ENCODE results near the gene EEFSEC. TPM values are rescaled to one million over a fixed set of nuclear protein-coding genes. Genes with fewer than 3 reads are reported as not detected.

Gene EEFSEC, protein sequence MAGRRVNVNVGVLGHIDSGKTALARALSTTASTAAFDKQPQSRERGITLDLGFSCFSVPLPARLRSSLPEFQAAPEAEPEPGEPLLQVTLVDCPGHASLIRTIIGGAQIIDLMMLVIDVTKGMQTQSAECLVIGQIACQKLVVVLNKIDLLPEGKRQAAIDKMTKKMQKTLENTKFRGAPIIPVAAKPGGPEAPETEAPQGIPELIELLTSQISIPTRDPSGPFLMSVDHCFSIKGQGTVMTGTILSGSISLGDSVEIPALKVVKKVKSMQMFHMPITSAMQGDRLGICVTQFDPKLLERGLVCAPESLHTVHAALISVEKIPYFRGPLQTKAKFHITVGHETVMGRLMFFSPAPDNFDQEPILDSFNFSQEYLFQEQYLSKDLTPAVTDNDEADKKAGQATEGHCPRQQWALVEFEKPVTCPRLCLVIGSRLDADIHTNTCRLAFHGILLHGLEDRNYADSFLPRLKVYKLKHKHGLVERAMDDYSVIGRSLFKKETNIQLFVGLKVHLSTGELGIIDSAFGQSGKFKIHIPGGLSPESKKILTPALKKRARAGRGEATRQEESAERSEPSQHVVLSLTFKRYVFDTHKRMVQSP
- total RNA-seq: 17.5 TPM
- 10 to 100 TPM; 16.9 to 21.9 (median 19.5) TPM for polyA plus RNA-seq

DNA sequence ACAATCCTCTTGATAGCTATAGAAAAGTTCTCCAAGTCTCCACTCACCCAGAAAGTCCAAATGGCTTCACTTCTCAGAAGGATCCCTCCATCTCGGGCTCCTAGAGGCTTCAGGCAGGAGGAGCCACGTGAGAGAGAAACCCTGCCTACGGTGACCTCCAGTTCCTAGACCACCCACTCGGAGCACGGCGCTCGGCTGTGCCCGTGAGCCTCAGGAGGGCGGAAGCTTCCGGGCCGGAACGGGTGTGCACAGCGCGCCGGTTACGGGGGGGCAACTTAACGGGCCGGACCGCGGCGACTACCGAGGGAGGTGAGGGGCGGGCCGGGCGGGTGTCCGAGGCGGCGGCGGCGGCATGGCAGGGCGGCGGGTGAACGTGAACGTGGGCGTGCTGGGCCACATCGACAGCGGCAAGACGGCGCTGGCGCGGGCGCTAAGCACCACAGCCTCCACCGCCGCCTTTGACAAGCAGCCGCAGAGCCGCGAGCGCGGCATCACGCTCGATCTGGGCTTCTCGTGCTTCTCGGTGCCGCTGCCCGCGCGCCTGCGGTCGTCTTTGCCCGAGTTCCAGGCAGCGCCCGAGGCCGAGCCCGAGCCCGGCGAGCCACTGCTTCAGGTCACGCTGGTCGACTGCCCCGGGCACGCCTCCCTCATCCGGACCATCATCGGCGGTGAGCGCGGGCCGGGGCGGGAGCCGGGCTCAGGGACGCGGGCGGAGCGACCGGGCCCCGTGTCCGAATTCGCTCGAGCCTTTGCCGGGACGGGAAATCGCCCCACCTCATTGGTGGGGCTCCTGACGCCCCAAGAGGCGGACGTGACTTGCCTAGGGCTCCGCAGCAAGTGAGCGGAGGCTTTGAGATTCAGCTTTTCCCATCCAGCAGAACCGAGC lies at the start of gene EEFSEC:
Gene EEFSEC, plus strand, starts transcription at position 326 of the 886 bp plus-strand sequence. Its CDS starts 27 bp downstream, at position 353.
- peaks cover 12% of the 10 kb centered on the region for H3K4me1 ChIP-seq (ENCODE audit: control insufficient read depth, insufficient read depth, low read length, poor library complexity, severe bottlenecking)
- Mint-ChIP-seq H3K9me3 (peaks cover 0 to 3% (median 0%) of the 10 kb centered on the region in 7 donors), H3K36me3 (peaks cover 18% of the 10 kb centered on the region), H3K4me3 (peak within 1 kb of the TSS; percentile 87 to 95 (median 92)), H3K27ac (peak within 1 kb of the TSS; percentile 93 to 95 (median 94)), H3K27me3 (no peaks in the 10 kb centered on the region), H3K4me1 (peaks cover 0 to 40% (median 31%) of the 10 kb centered on the region in 4 donors)
- DNase-seq (peak; percentile 74 to 87 (median 85)), ATAC-seq (ENCODE audit: low read depth in 2 of 2) (peak; percentile 92 to 95)
- H3K36me3 ChIP-seq (ENCODE audit: control insufficient read depth, insufficient read depth, low read length): peaks cover 8% of the 10 kb centered on the region
- peak within 1 kb of the TSS; percentile 78 for H3K4me3 ChIP-seq (ENCODE audit: low read depth, low read length)
- no peaks in the 10 kb centered on the region for H3K9me3 ChIP-seq (ENCODE audit: control insufficient read depth in 2 of 2, low read length in 2 of 2)
- no peaks in the 10 kb centered on the region for H3K27me3 ChIP-seq (ENCODE audit: control insufficient read depth, insufficient read depth, low read length)
- peak within 1 kb of the TSS; percentile 71 for H3K27ac ChIP-seq (ENCODE audit: insufficient read depth, low read length, poor library complexity, severe bottlenecking)

- Mint-ChIP-seq H3K9me3 (no peaks in the 10 kb centered on the region), H3K27ac (no peak overlapping the region)
These were observed 45.4 kb upstream of the EEFSEC start for GRCh38 chr3:128107834-128108233.

GRCh38 chr3:128111147-128111546 lies 42.1 kb upstream of the EEFSEC start:
- peak overlapping the region; percentile 80 for H3K27ac ChIP-seq (ENCODE audit: insufficient read depth, low read length, poor library complexity, severe bottlenecking)
- ATAC-seq (ENCODE audit: low read depth in 2 of 2) (no peak), DNase-seq (no peak)
- H3K4me3 ChIP-seq (ENCODE audit: low read depth, low read length): no peak overlapping the region
- no peak overlapping the region for H3K4me3 Mint-ChIP-seq
- H3K9me3 Mint-ChIP-seq: no peaks in the 10 kb centered on the region
- H3K4me1 ChIP-seq (ENCODE audit: control insufficient read depth, insufficient read depth, low read length, poor library complexity, severe bottlenecking): peaks cover 37% of the 10 kb centered on the region
- H3K36me3 ChIP-seq (ENCODE audit: control insufficient read depth, insufficient read depth, low read length): peaks cover 14% of the 10 kb centered on the region
- H3K9me3 ChIP-seq (ENCODE audit: control insufficient read depth in 2 of 2, low read length in 2 of 2): no peaks in the 10 kb centered on the region
- H3K27ac Mint-ChIP-seq: peak overlapping the region; percentile 77 to 96 (median 95)
- peaks cover 32 to 49% (median 38%) of the 10 kb centered on the region in 4 donors for H3K4me1 Mint-ChIP-seq
- H3K27me3 ChIP-seq (ENCODE audit: control insufficient read depth, insufficient read depth, low read length): no peaks in the 10 kb centered on the region
- no peaks in the 10 kb centered on the region for H3K27me3 Mint-ChIP-seq
- H3K36me3 Mint-ChIP-seq: peaks cover 41% of the 10 kb centered on the region

More at GRCh38 chr3:128107834-128108233, 45.4 kb upstream of the EEFSEC start:
- peaks cover 14% of the 10 kb centered on the region for H3K4me1 ChIP-seq (ENCODE audit: control insufficient read depth, insufficient read depth, low read length, poor library complexity, severe bottlenecking)
- Mint-ChIP-seq H3K27me3 (no peaks in the 10 kb centered on the region), H3K36me3 (peaks cover 43% of the 10 kb centered on the region), H3K4me3 (no peak overlapping the region), H3K4me1 (peaks cover 8 to 21% (median 16%) of the 10 kb centered on the region in 4 donors)
- no peaks in the 10 kb centered on the region for H3K9me3 ChIP-seq (ENCODE audit: control insufficient read depth in 2 of 2, low read length in 2 of 2)
- H3K27ac ChIP-seq (ENCODE audit: insufficient read depth, low read length, poor library complexity, severe bottlenecking): no peak overlapping the region
- H3K4me3 ChIP-seq (ENCODE audit: low read depth, low read length): no peak overlapping the region
- H3K27me3 ChIP-seq (ENCODE audit: control insufficient read depth, insufficient read depth, low read length): no peaks in the 10 kb centered on the region
- no peak for ATAC-seq (ENCODE audit: low read depth in 2 of 2)
- DNase-seq: no peak
- H3K36me3 ChIP-seq (ENCODE audit: control insufficient read depth, insufficient read depth, low read length): peaks cover 33% of the 10 kb centered on the region

GRCh38 chr3:128112357-128112968 lies 40.8 kb upstream of the EEFSEC start:
- Mint-ChIP-seq H3K4me1 (peaks cover 32 to 52% (median 41%) of the 10 kb centered on the region in 4 donors), H3K27me3 (no peaks in the 10 kb centered on the region)

DNA sequence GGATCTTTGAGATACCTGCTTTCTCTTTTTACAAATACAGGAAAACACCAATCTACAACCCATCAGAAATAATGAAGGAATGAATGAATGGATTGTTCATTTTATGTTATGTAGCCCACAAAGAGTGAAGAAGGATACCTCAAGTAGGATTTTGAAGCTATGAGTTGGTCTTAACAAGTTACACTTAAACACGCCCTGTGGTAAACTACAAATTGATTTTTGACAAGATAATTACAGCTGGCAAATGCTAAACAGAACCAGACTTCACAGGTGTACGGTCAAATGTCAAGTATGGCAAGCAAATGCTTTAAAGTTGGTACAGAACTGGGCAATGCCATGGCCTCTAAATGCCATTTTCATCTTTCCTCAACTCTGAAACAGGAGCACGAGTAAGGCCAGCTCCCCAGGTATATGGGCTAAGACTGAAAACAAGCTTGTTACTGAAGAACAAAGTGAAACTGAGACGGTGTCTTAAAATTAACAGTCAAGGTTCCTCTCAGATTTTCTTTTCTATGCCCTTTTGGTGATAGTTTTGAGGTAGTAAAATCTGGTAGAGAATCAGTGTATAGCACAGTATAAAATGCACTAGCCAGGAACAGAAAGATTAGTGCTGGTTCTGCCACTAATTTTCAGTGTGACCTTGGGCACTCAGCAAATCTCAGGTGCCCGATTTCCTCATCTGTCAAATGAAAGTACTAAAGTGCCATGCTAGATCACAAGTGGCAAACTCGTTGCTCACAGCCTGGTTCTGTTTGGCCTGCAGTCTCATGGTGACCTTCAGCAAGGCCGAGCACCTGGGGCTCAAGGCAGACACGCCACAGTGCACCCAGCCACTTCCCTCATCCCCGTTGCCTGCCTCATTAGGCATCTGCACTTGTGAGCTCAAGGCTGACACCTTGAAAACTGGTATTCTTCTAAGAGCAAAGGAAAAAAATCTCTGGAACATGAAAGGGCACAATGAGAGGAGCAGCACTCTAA lies 39.2 kb upstream of the EEFSEC start:
- H3K4me3 Mint-ChIP-seq: peak overlapping the region; percentile 79 to 88 (median 83)
- no peaks in the 10 kb centered on the region for H3K9me3 Mint-ChIP-seq
- no peaks in the 10 kb centered on the region for H3K27me3 Mint-ChIP-seq
- H3K27ac ChIP-seq (ENCODE audit: insufficient read depth, low read length, poor library complexity, severe bottlenecking): peak overlapping the region; percentile 80
- ATAC-seq (ENCODE audit: low read depth in 2 of 2) (peak; percentile 13 to 17), DNase-seq (peak in 2 of 3 donors; percentile 29 to 56)
- peaks cover 45% of the 10 kb centered on the region for H3K36me3 Mint-ChIP-seq
- peaks cover 23% of the 10 kb centered on the region for H3K36me3 ChIP-seq (ENCODE audit: control insufficient read depth, insufficient read depth, low read length)
- peaks cover 33 to 61% (median 49%) of the 10 kb centered on the region in 4 donors for H3K4me1 Mint-ChIP-seq
- H3K4me3 ChIP-seq (ENCODE audit: low read depth, low read length): peak overlapping the region; percentile 79
- H3K27me3 ChIP-seq (ENCODE audit: control insufficient read depth, insufficient read depth, low read length): no peaks in the 10 kb centered on the region
- no peaks in the 10 kb centered on the region for H3K9me3 ChIP-seq (ENCODE audit: control insufficient read depth in 2 of 2, low read length in 2 of 2)
- peaks cover 37% of the 10 kb centered on the region for H3K4me1 ChIP-seq (ENCODE audit: control insufficient read depth, insufficient read depth, low read length, poor library complexity, severe bottlenecking)
- H3K27ac Mint-ChIP-seq: peak overlapping the region; percentile 94 to 98 (median 95)

More at GRCh38 chr3:128112357-128112968, 40.8 kb upstream of the EEFSEC start:
- peak overlapping the region; percentile 59 to 74 (median 60) for H3K4me3 Mint-ChIP-seq
- H3K9me3 Mint-ChIP-seq: no peaks in the 10 kb centered on the region
- DNase-seq (peak; percentile 23 to 89 (median 67)), ATAC-seq (ENCODE audit: low read depth in 2 of 2) (peak; percentile 85 to 94)
- Histone ChIP-seq H3K27ac (ENCODE audit: insufficient read depth, low read length, poor library complexity, severe bottlenecking) (peak overlapping the region; percentile 80), H3K27me3 (ENCODE audit: control insufficient read depth, insufficient read depth, low read length) (no peaks in the 10 kb centered on the region), H3K4me1 (ENCODE audit: control insufficient read depth, insufficient read depth, low read length, poor library complexity, severe bottlenecking) (peaks cover 37% of the 10 kb centered on the region), H3K4me3 (ENCODE audit: low read depth, low read length) (peak overlapping the region; percentile 43), H3K36me3 (ENCODE audit: control insufficient read depth, insufficient read depth, low read length) (peaks cover 18% of the 10 kb centered on the region), H3K9me3 (ENCODE audit: control insufficient read depth in 2 of 2, low read length in 2 of 2) (no peaks in the 10 kb centered on the region)
- peak overlapping the region; percentile 93 to 96 (median 95) for H3K27ac Mint-ChIP-seq
- peaks cover 42% of the 10 kb centered on the region for H3K36me3 Mint-ChIP-seq

GRCh38 chr3:128122013-128122412 lies 31.3 kb upstream of the EEFSEC start:
- H3K36me3 ChIP-seq (ENCODE audit: control insufficient read depth, insufficient read depth, low read length): peaks cover 14% of the 10 kb centered on the region
- no peaks in the 10 kb centered on the region for H3K9me3 Mint-ChIP-seq
- no peak for ATAC-seq (ENCODE audit: low read depth in 2 of 2)
- H3K4me3 ChIP-seq (ENCODE audit: low read depth, low read length): no peak overlapping the region
- peaks cover 14 to 46% (median 35%) of the 10 kb centered on the region in 4 donors for H3K4me1 Mint-ChIP-seq
- H3K4me3 Mint-ChIP-seq: peak overlapping the region; percentile 34 to 98 (median 94)
- peak overlapping the region; percentile 29 to 78 (median 62) for H3K27ac Mint-ChIP-seq
- H3K27ac ChIP-seq (ENCODE audit: insufficient read depth, low read length, poor library complexity, severe bottlenecking): no peak overlapping the region
- DNase-seq: no peak
- H3K9me3 ChIP-seq (ENCODE audit: control insufficient read depth in 2 of 2, low read length in 2 of 2): no peaks in the 10 kb centered on the region
- H3K27me3 ChIP-seq (ENCODE audit: control insufficient read depth, insufficient read depth, low read length): no peaks in the 10 kb centered on the region
- peaks cover 20% of the 10 kb centered on the region for H3K4me1 ChIP-seq (ENCODE audit: control insufficient read depth, insufficient read depth, low read length, poor library complexity, severe bottlenecking)
- peaks cover 18% of the 10 kb centered on the region for H3K36me3 Mint-ChIP-seq
- H3K27me3 Mint-ChIP-seq: no peaks in the 10 kb centered on the region
